SH-SY5Y (cell line): ENCODE measurements around the gene MYZAP.

ENCODE experiments used
- GATA2 ChIP-seq: IDR thresholded peaks from 2 replicates; pipeline ENCODE4 v1.6.1; 2011; ENCODE audit warnings: mild to moderate bottlenecking, low read depth, low read length
- GATA3 ChIP-seq: IDR thresholded peaks from 2 replicates; pipeline ENCODE4 v1.6.1; 2011; ENCODE audit warnings: low read depth, mild to moderate bottlenecking, low read length, moderate library complexity

DNA sequence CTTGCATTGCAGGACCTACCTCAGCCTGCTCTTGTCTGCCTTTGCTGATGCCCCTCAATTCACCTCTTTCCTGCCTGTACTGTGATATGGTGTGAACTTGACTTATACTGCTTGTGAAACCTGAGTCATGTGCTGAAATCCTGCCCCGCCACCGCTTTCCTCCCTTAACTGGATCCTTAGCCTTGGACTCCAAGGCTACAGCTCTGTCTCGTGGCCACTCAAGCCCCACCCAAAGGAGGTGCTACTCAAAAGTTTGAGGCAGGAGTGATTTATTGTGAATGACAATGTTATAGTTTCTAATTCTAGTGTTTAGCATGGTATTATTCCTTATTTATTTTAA, 56.1 kb downstream of the MYZAP start:
- TF ChIP-seq GATA2 (no peak), GATA3 (no peak)
